ENCODE measurements around the gene ANKRD9.

The ANKRD9 gene

GRCh38 chr14:102500158-102500662 is 9.4 kb downstream of the ANKRD9 start:
- no peak for TF ChIP-seq GATA2 (IDR thresholded peaks at IDR 0.05; ENCODE audit: low read depth, low read length)
- no peak for TF ChIP-seq GATA3 (IDR thresholded peaks at IDR 0.05; ENCODE audit: low read depth, low read length)

- TF ChIP-seq GATA3 (IDR thresholded peaks at IDR 0.05; ENCODE audit: low read depth, low read length) (no peak), GATA2 (IDR thresholded peaks at IDR 0.05; ENCODE audit: low read depth, low read length) (no peak)
Measured at GRCh38 chr14:102499401-102500157, 10.0 kb downstream of the ANKRD9 start.

GRCh38 chr14:102498678-102499265 is 10.8 kb downstream of the ANKRD9 start:
- TF ChIP-seq GATA3 (IDR thresholded peaks at IDR 0.05; ENCODE audit: low read depth, low read length), result no peak
- no peak for TF ChIP-seq GATA2 (IDR thresholded peaks at IDR 0.05; ENCODE audit: low read depth, low read length)

- TF ChIP-seq GATA3 (IDR thresholded peaks at IDR 0.05; ENCODE audit: low read depth, low read length), result no peak
- no peak for TF ChIP-seq GATA2 (IDR thresholded peaks at IDR 0.05; ENCODE audit: low read depth, low read length)
Measured at GRCh38 chr14:102497998-102498677, 11.4 kb downstream of the ANKRD9 start.

GRCh38 chr14:102496958-102497744 is 12.4 kb downstream of the ANKRD9 start:
- no peak for TF ChIP-seq GATA2 (IDR thresholded peaks at IDR 0.05; ENCODE audit: low read depth, low read length)
- TF ChIP-seq GATA3 (IDR thresholded peaks at IDR 0.05; ENCODE audit: low read depth, low read length), result no peak

- TF ChIP-seq GATA3 (IDR thresholded peaks at IDR 0.05; ENCODE audit: low read depth, low read length), result no peak
Measured at GRCh38 chr14:102496331-102496691, 13.3 kb downstream of the ANKRD9 start.

- TF ChIP-seq GATA3 (IDR thresholded peaks at IDR 0.05; ENCODE audit: low read depth, low read length) (no peak), GATA2 (IDR thresholded peaks at IDR 0.05; ENCODE audit: low read depth, low read length) (no peak)
Measured at GRCh38 chr14:102495491-102496330, 13.9 kb downstream of the ANKRD9 start.

GRCh38 chr14:102493585-102493984 is 16.0 kb downstream of the ANKRD9 start:
- TF ChIP-seq GATA2 (IDR thresholded peaks at IDR 0.05; ENCODE audit: low read depth, low read length) (no peak), GATA3 (IDR thresholded peaks at IDR 0.05; ENCODE audit: low read depth, low read length) (no peak)

GRCh38 chr14:102493096-102493495 is 16.5 kb downstream of the ANKRD9 start:
- TF ChIP-seq GATA2 (IDR thresholded peaks at IDR 0.05; ENCODE audit: low read depth, low read length), result no peak
- TF ChIP-seq GATA3 (IDR thresholded peaks at IDR 0.05; ENCODE audit: low read depth, low read length), result no peak

- TF ChIP-seq GATA3 (IDR thresholded peaks at IDR 0.05; ENCODE audit: low read depth, low read length) (no peak), GATA2 (IDR thresholded peaks at IDR 0.05; ENCODE audit: low read depth, low read length) (no peak)
Measured at GRCh38 chr14:102492531-102492910, 17.1 kb downstream of the ANKRD9 start.

- TF ChIP-seq GATA2 (IDR thresholded peaks at IDR 0.05; ENCODE audit: low read depth, low read length) (no peak), GATA3 (IDR thresholded peaks at IDR 0.05; ENCODE audit: low read depth, low read length) (no peak)
Measured at GRCh38 chr14:102491786-102492530, 17.6 kb downstream of the ANKRD9 start.

GRCh38 chr14:102491366-102491765 is 18.2 kb downstream of the ANKRD9 start:
- TF ChIP-seq GATA3 (IDR thresholded peaks at IDR 0.05; ENCODE audit: low read depth, low read length), result no peak
- TF ChIP-seq GATA2 (IDR thresholded peaks at IDR 0.05; ENCODE audit: low read depth, low read length), result no peak

GRCh38 chr14:102490456-102490855 is 19.1 kb downstream of the ANKRD9 start:
- TF ChIP-seq GATA3 (IDR thresholded peaks at IDR 0.05; ENCODE audit: low read depth, low read length), result no peak
- no peak for TF ChIP-seq GATA2 (IDR thresholded peaks at IDR 0.05; ENCODE audit: low read depth, low read length)
